H1 (cell line): ENCODE data around the gene CCDC71L. TPM values are rescaled to one million over a fixed set of nuclear protein-coding genes. Genes with fewer than 3 reads are reported as not detected.

Source experiments
- CTCF ChIA-PET: fragments of 300-600 bp; sonication (Branson Sonifier 250); formaldehyde crosslinking; loops from one replicate; lab custom pipeline; 2021; ENCODE audit not compliant: partially characterized antibody; lab: Charles Lee
- POLR2A ChIA-PET: fragments of 300-600 bp; sonication (Branson Sonifier 250); formaldehyde crosslinking; loops from one replicate; lab custom pipeline; 2021; ENCODE audit warnings: inconsistent platforms; ENCODE audit not compliant: partially characterized antibody; lab: Charles Lee
- DNase-seq, 2 experiments: peaks; one replicate each; pipeline versions ENCODE4 v3.0.0 to v3.0.0-alpha.2; 2010 to 2022; ENCODE audit warnings: low spot score in 2 of 2, low read depth in 1 of 2, mixed read lengths in 1 of 2
- FAIRE-seq: peaks from 2 replicates; lab custom pipeline; 2011; peaks lifted over from hg19 to GRCh38; lab: Jason Lieb, UNC
- H2AFZ ChIP-seq: 2 replicates; pipeline ENCODE4 v1.8.1; 2012; ENCODE audit warnings: low read length, inconsistent platforms
- H2AK5ac ChIP-seq: 2 replicates; pipeline ENCODE4 v1.6.1; 2013; ENCODE audit warnings: low read depth, low read length
- H2BK120ac ChIP-seq: replicated peaks from 2 replicates; pipeline ENCODE3; 2013; ENCODE audit warnings: low read depth, low read length, inconsistent platforms
- H2BK12ac ChIP-seq: 2 replicates; pipeline ENCODE4 v1.6.1; 2013; ENCODE audit warnings: low read depth, low read length
- H2BK15ac ChIP-seq: 2 replicates; pipeline ENCODE4 v1.6.1; 2013; ENCODE audit warnings: low read length
- H2BK20ac ChIP-seq: 2 replicates; pipeline ENCODE4 v1.6.1; 2013; ENCODE audit warnings: low read length
- H2BK5ac ChIP-seq: 2 replicates; pipeline ENCODE4 v1.6.1; 2013; ENCODE audit warnings: low read depth, low read length
- H3K14ac ChIP-seq: 2 replicates; pipeline ENCODE4 v1.6.1; 2013; ENCODE audit warnings: inconsistent platforms; ENCODE audit not compliant: insufficient read length
- H3K18ac ChIP-seq: 2 replicates; pipeline ENCODE4 v1.6.1; 2013; ENCODE audit warnings: low read length; ENCODE audit errors: extremely low read depth
- H3K23ac ChIP-seq: 2 replicates; pipeline ENCODE4 v1.6.1; 2013; ENCODE audit warnings: inconsistent platforms; ENCODE audit not compliant: insufficient read length
- H3K23me2 ChIP-seq: 2 replicates; pipeline ENCODE4 v1.6.1; 2013; ENCODE audit warnings: low read depth, low read length
- H3K27ac ChIP-seq: 2 replicates; pipeline ENCODE4 v1.6.1; 2011; ENCODE audit warnings: low read depth, low read length, inconsistent platforms
- H3K27me3 ChIP-seq, 4 experiments: replicated peaks in 1 of 4; 1 replicate in 1 of 4; 2 replicates in 3 of 4; pipeline versions ENCODE4 v1.6.1 to v1.8.1; 2011 to 2013; ENCODE audit warnings: low read length in 3 of 4, mild to moderate bottlenecking in 3 of 4, inconsistent platforms in 2 of 4, mixed read lengths in 2 of 4, moderate library complexity in 1 of 4; ENCODE audit not compliant: control insufficient read depth in 3 of 4, insufficient read depth in 3 of 4; ENCODE audit errors: extremely low read depth in 1 of 4
- H3K36me3 ChIP-seq, 4 experiments: 2 replicates each; pipeline versions ENCODE4 v1.6.1 to v1.8.1; 2011 to 2013; ENCODE audit warnings: mild to moderate bottlenecking in 4 of 4, low read length in 3 of 4, moderate library complexity in 2 of 4, control low read depth in 1 of 4, inconsistent platforms in 1 of 4; ENCODE audit not compliant: insufficient read depth in 4 of 4, control insufficient read depth in 2 of 4
- H3K4ac ChIP-seq: replicated peaks from 2 replicates; pipeline ENCODE3; 2013; ENCODE audit warnings: low read length, low read depth, mixed read lengths, inconsistent platforms; ENCODE audit not compliant: insufficient read length
- H3K4me1 ChIP-seq, 4 experiments: replicated peaks in 1 of 4; 1 replicate in 1 of 4; 2 replicates in 3 of 4; pipeline versions ENCODE4 v1.6.1 to v1.8.1; 2011 to 2013; ENCODE audit warnings: low read length in 3 of 4, inconsistent platforms in 2 of 4, mixed read lengths in 1 of 4; ENCODE audit not compliant: insufficient read depth in 4 of 4, control insufficient read depth in 3 of 4
- H3K4me2 ChIP-seq, 2 experiments: 2 replicates each; pipeline versions ENCODE4 v1.6.1 to v1.8.1; 2011 to 2013; ENCODE audit warnings: low read depth in 2 of 2, low read length in 2 of 2, control low read depth in 1 of 2, inconsistent platforms in 1 of 2, mild to moderate bottlenecking in 1 of 2; ENCODE audit not compliant: insufficient read depth in 1 of 2
- H3K4me3 ChIP-seq, 4 experiments: fragments of 200-600, 300-600 bp in 1 of 4; sonication (generic), shearing (Covaris generic), sonication (Bioruptor Twin) in 1 of 4; 2 replicates each; pipeline versions ENCODE4 v1.5.1 to v1.8.1; 2011 to 2016; ENCODE audit warnings: low read length in 4 of 4, low read depth in 3 of 4, control low read depth in 2 of 4, inconsistent platforms in 2 of 4, mild to moderate bottlenecking in 2 of 4, mixed read lengths in 1 of 4, moderate library complexity in 1 of 4; ENCODE audit not compliant: insufficient read depth in 2 of 4; ENCODE audit errors: extremely low read depth in 1 of 4
- H3K56ac ChIP-seq: replicated peaks from 2 replicates; pipeline ENCODE3; 2013; ENCODE audit warnings: low read depth, mild to moderate bottlenecking, mixed read lengths, low read length, inconsistent platforms; ENCODE audit not compliant: insufficient read length
- H3K79me1 ChIP-seq: 2 replicates; pipeline ENCODE4 v1.6.1; 2013; ENCODE audit warnings: low read depth, low read length, control low read depth
- H3K79me2 ChIP-seq, 2 experiments: 2 replicates each; pipeline versions ENCODE4 v1.6.1 to v1.8.1; 2012 to 2013; ENCODE audit warnings: low read length in 2 of 2, mild to moderate bottlenecking in 2 of 2, inconsistent platforms in 1 of 2; ENCODE audit not compliant: insufficient read depth in 2 of 2, control insufficient read depth in 1 of 2
- H3K9ac ChIP-seq, 4 experiments: replicated peaks in 1 of 4; 1 replicate in 1 of 4; 2 replicates in 3 of 4; pipeline versions ENCODE4 v1.6.1 to v1.8.1; 2011 to 2013; ENCODE audit warnings: low read depth in 3 of 4, low read length in 3 of 4, control low read depth in 2 of 4, mild to moderate bottlenecking in 2 of 4, moderate library complexity in 2 of 4, inconsistent platforms in 1 of 4; ENCODE audit errors: extremely low read depth in 1 of 4
- H3K9me3 ChIP-seq, 2 experiments: 2 replicates each; pipeline versions ENCODE4 v1.6.1 to v1.8.1; 2012 to 2013; ENCODE audit warnings: mild to moderate bottlenecking in 2 of 2, moderate library complexity in 2 of 2, control low read depth in 1 of 2, inconsistent platforms in 1 of 2, low read depth in 1 of 2, low read length in 1 of 2, mixed read lengths in 1 of 2; ENCODE audit not compliant: insufficient read depth in 2 of 2
- H4K20me1 ChIP-seq, 2 experiments: replicated peaks in 1 of 2; 2 replicates each; pipeline versions ENCODE3 to v1.8.1; 2011 to 2013; ENCODE audit warnings: inconsistent platforms in 2 of 2, low read length in 2 of 2, mild to moderate bottlenecking in 1 of 2; ENCODE audit not compliant: insufficient read depth in 2 of 2, control insufficient read depth in 1 of 2
- H4K5ac ChIP-seq: 2 replicates; pipeline ENCODE4 v1.6.1; 2013; ENCODE audit warnings: low read length, low read depth, mixed read lengths, inconsistent platforms; ENCODE audit not compliant: insufficient read length
- H4K8ac ChIP-seq: 2 replicates; pipeline ENCODE4 v1.8.0; 2013; ENCODE audit warnings: mild to moderate bottlenecking, moderate library complexity, low read length, inconsistent platforms; ENCODE audit not compliant: insufficient read depth; ENCODE audit errors: extremely low read depth
- H4K91ac ChIP-seq: replicated peaks from 2 replicates; pipeline ENCODE3; 2013; ENCODE audit warnings: low read length, mixed read lengths, inconsistent platforms; ENCODE audit not compliant: insufficient read length
- ATF3 ChIP-seq: IDR thresholded peaks from 2 replicates; pipeline ENCODE4 v1.6.1; 2011; ENCODE audit warnings: low read depth, mild to moderate bottlenecking, low read length; ENCODE audit not compliant: insufficient read depth
- E2F6 ChIP-seq: IDR thresholded peaks from 2 replicates; pipeline ENCODE4 v1.6.1; 2012; ENCODE audit warnings: inconsistent platforms
- FOSL1 ChIP-seq: IDR thresholded peaks from 2 replicates; pipeline ENCODE4 v1.6.1; 2011; ENCODE audit warnings: mild to moderate bottlenecking, low read depth, low read length, moderate library complexity; ENCODE audit not compliant: insufficient read depth
- HDAC2 ChIP-seq, 2 experiments: fragments of 300-600 bp in 1 of 2; sonication (generic) in 1 of 2; IDR thresholded peaks; 2 replicates each; pipeline ENCODE4 v1.6.1; 2011 to 2012; ENCODE audit warnings: low read depth in 2 of 2, low read length in 2 of 2, mild to moderate bottlenecking in 2 of 2, moderate library complexity in 2 of 2, borderline replicate concordance in 1 of 2, inconsistent platforms in 1 of 2
- MAX ChIP-seq: IDR thresholded peaks from 2 replicates; pipeline ENCODE4 v1.6.1; 2012; ENCODE audit warnings: inconsistent platforms
- POU5F1 ChIP-seq: IDR thresholded peaks from 2 replicates; pipeline ENCODE4 v1.6.1; 2011; ENCODE audit warnings: low read depth, mild to moderate bottlenecking, low read length, moderate library complexity
- RNF2 ChIP-seq: fragments of 200-900, 300-1000 bp; sonication (generic); IDR thresholded peaks from 2 replicates; pipeline ENCODE4 v1.7.1; 2016; ENCODE audit warnings: borderline replicate concordance, low read depth, mild to moderate bottlenecking, antibody characterized with exemption, low read length; ENCODE audit not compliant: poor library complexity, severe bottlenecking; ENCODE audit errors: missing control alignments
- TCF12 ChIP-seq: IDR thresholded peaks from 2 replicates; pipeline ENCODE4 v1.6.1; 2011; ENCODE audit warnings: low read depth, mild to moderate bottlenecking, low read length
- WGBS, 2 experiments: shearing (Covaris generic) in 1 of 2; methylation state at CpG; one replicate each; pipeline versions ENCODE4 v1.1.6 to v1.1.7; 2013 to 2015; ENCODE audit warnings: low lambda C conversion rate in 2 of 2, mixed read lengths in 2 of 2, inconsistent platforms in 1 of 2, low coverage in 1 of 2, missing lambda C conversion rate in 1 of 2; ENCODE audit not compliant: insufficient replicate concordance in 2 of 2, insufficient coverage in 1 of 2, insufficient read length in 1 of 2; ENCODE audit errors: extremely low coverage in 1 of 2, missing lambda C conversion rate in 1 of 2; 5-methylcytosine and 5-hydroxymethylcytosine counted together
- polyA plus RNA-seq, 7 experiments: library from polyadenylated mRNA; depleted of rRNA in 3 of 7; stranded (reverse) in 5 of 7; unstranded in 2 of 7; fragments of >200 nt in 5 of 7; fragments of 200-250 nt in 2 of 7; gene quantifications; 1 replicate in 5 of 7; 2 replicates in 1 of 7; 4 replicates in 1 of 7; pipeline versions ENCODE4 v1.2.1 to v1.2.3, GENCODE V29; 2011 to 2013; ENCODE audit warnings: missing spikeins in 2 of 7, mixed read lengths in 2 of 7
- total RNA-seq: library from RNA; stranded (reverse); fragmentation: NEBNext Ultra II Directional; extraction: Animal tissue kit (Norgen Biotek cat#: 25700); gene quantifications from 2 replicates; pipeline ENCODE4 v1.2.1, GENCODE V29; 2021

The CCDC71L gene
- total and polyA plus RNA-seq, 2 of the 8 experiments (the other 6 are each of a cell fraction or from before 2014, with no cell fraction given): 12.5 to 16.7 TPM

GRCh38 chr7:106620676-106621075 lies 40.3 kb downstream of the CCDC71L start:
- Histone ChIP-seq H4K5ac (no peak overlapping the region), H3K4me2 (no peak overlapping the region), H3K14ac (no peak overlapping the region), H3K27me3 (peaks cover 0 to 1% (median 0%) of the 10 kb centered on the region in 4 experiments; a peak in 3 of 7 replicates), H3K23ac (no peak overlapping the region), H3K4me1 (0 out of 7 replicates have a peak, but pooled peaks cover 0 to under 1% (median 0%) of the 10 kb centered on the region in 4 experiments), H3K79me2 (no peaks in the 10 kb centered on the region), H3K9ac (no peak overlapping the region), H3K4me3 (no peak overlapping the region), H3K56ac (no peak overlapping the region), H4K8ac (no peak overlapping the region), H2BK12ac (no peak overlapping the region), H2AFZ (no peak overlapping the region), H3K27ac (no peak overlapping the region), H2AK5ac (no peak overlapping the region), H4K20me1 (no peaks in the 10 kb centered on the region), H3K9me3 (0 out of 4 replicates have a peak, but pooled peaks cover 0 to 7% of the 10 kb centered on the region in 2 experiments), H3K23me2 (peaks cover 2% of the 10 kb centered on the region; the same call in 1 of the 2 replicates), H3K4ac (no peak overlapping the region), H2BK5ac (no peak overlapping the region), H3K18ac (no peak overlapping the region), H4K91ac (no peak overlapping the region), H2BK20ac (no peak overlapping the region), H3K36me3 (no peaks in the 10 kb centered on the region), H2BK15ac (no peak overlapping the region), H3K79me1 (no peaks in the 10 kb centered on the region), H2BK120ac (no peak overlapping the region)
- 98% methylated on average over 2 of the region's 2 CpGs; no CpG with 5 or more reads in 1 of the 2 experiments for WGBS, 2 experiments
- FAIRE-seq (no peak), DNase-seq (no peak)
- CTCF ChIA-PET: no interaction called here
- TF ChIP-seq POU5F1: no peak
- TF ChIP-seq FOSL1: no peak
- no peak for TF ChIP-seq RNF2
- no peak for TF ChIP-seq ATF3
- TF ChIP-seq TCF12: no peak
- TF ChIP-seq MAX: no peak
- no peak for TF ChIP-seq E2F6
- no peak for TF ChIP-seq HDAC2 (IDR thresholded peaks at IDR 0.05; ENCODE audit: borderline replicate concordance in 1 of 2, low read depth in 2 of 2, low read length in 2 of 2)
- POLR2A ChIA-PET: no interaction called here
